Epithelial cell of esophagus (primary cell): ENCODE data around the gene FCMR.

Source experiments
- DNase-seq: peaks from one replicate; pipeline ENCODE4 v3.0.0; 2010; ENCODE audit warnings: low read depth
- H3K4me3 ChIP-seq: 2 replicates; pipeline ENCODE4 v1.5.1; 2011; ENCODE audit warnings: mild to moderate bottlenecking, low read length, control low read depth
- TF ChIP-seq, protein P1 (sequence below): IDR thresholded peaks from 2 replicates; pipeline ENCODE4 v1.5.1; 2011; ENCODE audit warnings: low read depth, mild to moderate bottlenecking, low read length, control low read depth, inconsistent platforms; ENCODE audit not compliant: insufficient read depth; ENCODE audit errors: missing control alignments

FCMR gene

DNA sequence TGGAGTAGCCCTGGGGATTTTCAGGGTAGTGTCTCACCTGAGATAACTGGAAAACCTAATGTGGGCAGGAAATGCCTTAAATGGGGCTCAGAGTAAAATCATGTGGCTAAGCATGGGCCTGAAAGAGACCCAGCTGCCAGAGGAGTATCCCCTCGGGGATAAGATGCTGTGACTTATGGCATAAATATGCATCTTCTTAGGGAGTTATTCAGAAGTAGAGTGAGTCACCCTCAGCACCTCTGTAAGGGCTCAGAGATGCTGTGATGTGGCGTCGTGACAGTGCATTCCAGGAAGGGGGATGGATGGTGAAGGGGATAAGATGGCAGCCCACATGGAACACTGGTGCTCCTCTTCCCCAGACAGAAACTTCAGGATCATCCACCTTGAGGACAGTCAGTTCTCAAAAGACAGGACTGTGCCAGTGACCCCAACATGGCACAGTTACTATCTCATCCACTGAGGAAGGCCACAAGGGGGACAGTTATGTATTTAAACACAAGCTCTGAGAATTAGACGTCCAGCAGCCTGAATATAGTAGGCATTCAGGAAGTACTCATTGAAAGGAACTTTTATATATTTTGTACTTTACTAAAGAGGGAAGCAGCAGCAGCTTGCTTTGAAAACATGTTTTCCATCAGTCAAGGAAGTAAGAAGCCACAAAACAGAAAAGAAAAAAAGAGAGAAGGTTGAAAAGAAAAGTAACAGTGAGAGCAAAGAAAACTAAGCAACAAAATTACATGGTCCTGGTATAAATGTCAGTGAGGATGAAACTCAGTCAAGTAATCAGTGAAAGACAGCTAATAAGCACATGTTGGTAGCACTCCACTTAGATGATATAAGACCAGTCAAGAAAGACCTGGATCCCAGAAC lies 16.2 kb downstream of the FCMR start:
- no peak overlapping the region for H3K4me3 ChIP-seq
- TF ChIP-seq, protein P1, sequence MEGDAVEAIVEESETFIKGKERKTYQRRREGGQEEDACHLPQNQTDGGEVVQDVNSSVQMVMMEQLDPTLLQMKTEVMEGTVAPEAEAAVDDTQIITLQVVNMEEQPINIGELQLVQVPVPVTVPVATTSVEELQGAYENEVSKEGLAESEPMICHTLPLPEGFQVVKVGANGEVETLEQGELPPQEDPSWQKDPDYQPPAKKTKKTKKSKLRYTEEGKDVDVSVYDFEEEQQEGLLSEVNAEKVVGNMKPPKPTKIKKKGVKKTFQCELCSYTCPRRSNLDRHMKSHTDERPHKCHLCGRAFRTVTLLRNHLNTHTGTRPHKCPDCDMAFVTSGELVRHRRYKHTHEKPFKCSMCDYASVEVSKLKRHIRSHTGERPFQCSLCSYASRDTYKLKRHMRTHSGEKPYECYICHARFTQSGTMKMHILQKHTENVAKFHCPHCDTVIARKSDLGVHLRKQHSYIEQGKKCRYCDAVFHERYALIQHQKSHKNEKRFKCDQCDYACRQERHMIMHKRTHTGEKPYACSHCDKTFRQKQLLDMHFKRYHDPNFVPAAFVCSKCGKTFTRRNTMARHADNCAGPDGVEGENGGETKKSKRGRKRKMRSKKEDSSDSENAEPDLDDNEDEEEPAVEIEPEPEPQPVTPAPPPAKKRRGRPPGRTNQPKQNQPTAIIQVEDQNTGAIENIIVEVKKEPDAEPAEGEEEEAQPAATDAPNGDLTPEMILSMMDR, result no peak
- DNase-seq, result peak; percentile 97

DNA sequence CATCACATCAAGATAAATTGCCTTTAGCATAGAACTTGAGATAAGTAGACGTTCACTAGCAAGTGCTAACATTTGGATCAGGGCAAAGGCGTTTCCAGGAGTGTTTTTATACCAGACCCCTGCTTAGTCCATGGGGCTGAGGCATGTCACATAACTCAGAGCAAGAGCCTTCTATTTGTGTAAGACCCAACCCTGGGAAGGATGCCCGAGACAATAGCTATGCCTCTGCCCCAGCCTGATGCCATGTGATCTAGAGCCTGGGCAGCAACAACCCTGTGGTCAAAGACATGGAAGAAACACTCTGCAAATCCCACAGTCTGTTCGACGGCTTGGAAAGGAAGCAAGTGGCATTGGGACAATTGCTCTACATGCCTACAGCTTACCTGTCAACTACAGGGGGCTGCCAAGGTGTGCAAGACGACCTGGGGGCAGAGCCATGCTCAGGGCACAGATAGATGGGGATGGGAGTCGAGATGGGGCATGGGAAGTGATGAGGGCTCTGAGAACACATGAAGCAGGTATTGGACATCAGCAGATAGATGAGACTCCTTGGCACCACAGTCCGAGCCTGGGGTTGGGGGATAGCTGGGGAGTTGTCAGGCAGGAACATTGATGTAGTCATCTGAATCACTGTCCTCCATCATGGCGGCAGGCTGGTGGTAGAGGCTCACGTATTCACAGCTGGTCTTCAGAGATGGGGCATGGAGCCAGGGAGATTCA lies 17.2 kb downstream of the FCMR start:
- TF ChIP-seq, protein P1, result no peak
- no peak for DNase-seq
- H3K4me3 ChIP-seq, result no peak overlapping the region

DNA sequence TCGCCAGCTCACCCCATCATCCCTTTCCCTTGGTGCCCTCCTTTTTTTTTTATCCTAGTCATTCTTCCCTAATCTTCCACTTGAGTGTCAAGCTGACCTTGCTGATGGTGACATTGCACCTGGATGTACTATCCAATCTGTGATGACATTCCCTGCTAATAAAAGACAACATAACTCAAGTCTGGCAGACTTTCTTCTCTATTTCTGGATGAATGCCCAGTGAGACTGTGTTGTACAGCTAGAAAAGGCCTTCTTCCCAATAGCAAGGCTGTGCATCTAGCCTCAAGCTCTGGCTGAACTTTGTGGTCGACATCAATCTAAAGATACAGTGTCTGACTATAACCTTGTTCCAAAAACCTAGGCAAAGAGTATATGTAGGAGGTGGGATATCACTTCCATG lies 18.1 kb downstream of the FCMR start:
- TF ChIP-seq, protein P1, result no peak
- no peak overlapping the region for H3K4me3 ChIP-seq
- DNase-seq, result no peak

DNA sequence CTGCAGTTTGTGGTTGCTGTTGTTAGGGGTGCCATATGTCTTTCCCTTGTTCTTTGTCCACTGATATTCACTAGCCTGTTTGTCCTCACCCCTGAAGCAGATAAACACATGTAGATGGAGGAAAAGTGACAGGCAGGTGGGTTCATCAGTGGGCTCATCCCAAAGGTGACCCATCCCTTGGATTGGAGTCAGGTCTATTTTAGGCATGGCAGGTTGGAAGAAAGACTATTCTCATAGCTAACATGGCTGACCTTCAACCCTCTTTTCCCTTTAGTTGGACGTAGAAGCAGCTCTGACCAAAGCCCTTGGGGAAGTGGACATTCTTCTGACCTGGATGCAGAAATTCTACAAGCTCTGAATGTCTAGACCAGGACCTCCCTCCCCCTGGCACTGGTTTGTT lies 19.0 kb downstream of the FCMR start:
- H3K4me3 ChIP-seq, result no peak overlapping the region
- TF ChIP-seq, protein P1, result no peak
- DNase-seq, result no peak

DNA sequence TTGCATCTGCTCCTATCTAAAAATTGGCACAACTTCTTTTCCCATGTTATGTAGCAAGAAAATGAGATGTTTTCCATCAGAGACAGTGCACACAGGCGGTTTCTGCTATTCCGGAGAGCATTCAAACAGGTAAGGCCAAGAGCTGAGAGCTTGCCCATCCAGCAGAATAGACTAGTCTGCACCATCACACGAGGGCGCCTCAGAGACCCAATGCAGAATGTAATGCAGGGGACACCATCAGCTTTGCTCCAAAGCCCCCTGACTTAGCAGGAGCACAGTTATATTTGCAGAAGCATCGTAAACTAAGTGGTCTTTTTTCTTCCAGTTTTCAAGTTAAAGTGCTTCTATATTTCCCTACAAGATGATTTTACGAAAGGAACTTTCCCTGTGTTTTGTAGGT lies 19.8 kb downstream of the FCMR start:
- H3K4me3 ChIP-seq, result no peak overlapping the region
- TF ChIP-seq, protein P1, result peak; percentile 0
- DNase-seq, result no peak

DNA sequence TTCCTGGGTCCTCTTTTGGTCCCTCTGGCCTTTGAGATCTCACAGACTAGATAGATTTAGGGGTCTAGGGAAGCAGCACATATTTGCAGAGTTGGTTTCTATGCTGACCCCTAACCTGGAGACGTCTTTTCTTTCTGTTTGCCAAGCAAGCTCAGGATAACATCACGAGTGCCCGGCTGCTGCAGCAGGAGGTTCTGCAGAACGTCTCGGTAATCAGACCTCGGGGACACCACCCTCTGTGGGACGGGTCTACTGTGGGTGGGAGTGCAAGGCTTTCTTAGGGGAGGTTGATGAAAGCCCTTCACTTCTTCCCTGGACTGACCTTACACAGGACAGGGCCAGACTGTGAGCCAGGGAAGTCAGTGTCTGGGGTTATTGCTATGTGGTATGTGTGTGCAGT lies 21.6 kb downstream of the FCMR start:
- no peak for DNase-seq
- TF ChIP-seq, protein P1, result no peak
- no peak overlapping the region for H3K4me3 ChIP-seq
